WTC11 (cell line): ENCODE measurements around the gene EME2. TPM values are rescaled to one million over a fixed set of nuclear protein-coding genes. Genes with fewer than 3 reads are reported as not detected.

ENCODE experiments used
- ESRRA ChIP-seq: sonication (generic); formaldehyde crosslinking; IDR thresholded peaks from 2 replicates; pipeline ENCODE4 v1.8.1; 2022; ENCODE audit warnings: mild to moderate bottlenecking, missing genetic modification reagents, borderline replicate concordance
- FOXJ3 ChIP-seq: sonication (generic); formaldehyde crosslinking; IDR thresholded peaks from 2 replicates; pipeline ENCODE4 v1.9.0; 2021; ENCODE audit warnings: missing genetic modification reagents, mild to moderate bottlenecking, borderline replicate concordance
- GABPB1 ChIP-seq: sonication (generic); formaldehyde crosslinking; IDR thresholded peaks from 2 replicates; pipeline ENCODE4 v1.8.1; 2023; ENCODE audit warnings: mild to moderate bottlenecking, missing genetic modification reagents
- JAZF1 ChIP-seq: fragments of 250-450 bp; sonication (Bioruptor Pico); IDR thresholded peaks from 2 replicates; pipeline ENCODE4 v1.9.0; 2021; ENCODE audit warnings: moderate library complexity, mild to moderate bottlenecking, inconsistent platforms
- JUN ChIP-seq: sonication (generic); formaldehyde crosslinking; IDR thresholded peaks from 2 replicates; pipeline ENCODE4 v1.8.0; 2023; ENCODE audit warnings: mild to moderate bottlenecking, missing genetic modification reagents
- NR2C2 ChIP-seq: sonication (generic); formaldehyde crosslinking; IDR thresholded peaks from 2 replicates; pipeline ENCODE4 v1.8.0; 2022; ENCODE audit warnings: mild to moderate bottlenecking, missing genetic modification reagents
- OVOL2 ChIP-seq: fragments of 250-450 bp; sonication (Bioruptor Pico); IDR thresholded peaks from 2 replicates; pipeline ENCODE4 v1.9.0; 2021; ENCODE audit warnings: mild to moderate bottlenecking, borderline replicate concordance
- SMAD3 ChIP-seq: sonication (generic); formaldehyde crosslinking; IDR thresholded peaks from 2 replicates; pipeline ENCODE4 v1.8.0; 2022; ENCODE audit warnings: missing genetic modification reagents, mild to moderate bottlenecking, borderline replicate concordance
- ZBTB21 ChIP-seq: sonication (generic); formaldehyde crosslinking; IDR thresholded peaks from 2 replicates; pipeline ENCODE4 v1.8.1; 2023; ENCODE audit warnings: mild to moderate bottlenecking, missing genetic modification reagents, borderline replicate concordance
- ZNF317 ChIP-seq: sonication (generic); formaldehyde crosslinking; IDR thresholded peaks from 2 replicates; pipeline ENCODE4 v1.8.1; 2023; ENCODE audit warnings: low read depth, mild to moderate bottlenecking, moderate library complexity, missing genetic modification reagents, borderline replicate concordance
- ZNF416 ChIP-seq: fragments of 250-450 bp; sonication (Bioruptor Pico); IDR thresholded peaks from 2 replicates; pipeline ENCODE4 v1.9.0; 2021; ENCODE audit warnings: mild to moderate bottlenecking, inconsistent platforms
- ZNF671 ChIP-seq: fragments of 250-450 bp; sonication (Bioruptor Pico); IDR thresholded peaks from 2 replicates; pipeline ENCODE4 v1.8.0; 2021; ENCODE audit warnings: mild to moderate bottlenecking
- total RNA-seq: library from RNA; stranded (reverse); gene quantifications from 3 replicates; pipeline ENCODE4 v1.2.3, GENCODE V29; 2021
- TF ChIP-seq, protein P1 (sequence below): sonication (generic); formaldehyde crosslinking; IDR thresholded peaks from 2 replicates; pipeline ENCODE4 v1.8.1; 2022; ENCODE audit warnings: mild to moderate bottlenecking, moderate library complexity, missing genetic modification reagents
- TF ChIP-seq, protein P2 (sequence below): sonication (generic); formaldehyde crosslinking; IDR thresholded peaks from 2 replicates; pipeline ENCODE4 v1.8.1; 2023; ENCODE audit warnings: mild to moderate bottlenecking, missing genetic modification reagents, borderline replicate concordance
- TF ChIP-seq, protein P3 (sequence below): sonication (generic); formaldehyde crosslinking; conservative IDR thresholded peaks from 2 replicates; pipeline ENCODE4 v1.8.1; 2022; ENCODE audit warnings: mild to moderate bottlenecking, missing genetic modification reagents
- TF ChIP-seq, protein P4 (sequence below): sonication (generic); formaldehyde crosslinking; IDR thresholded peaks from 2 replicates; pipeline ENCODE4 v1.8.0; 2022; ENCODE audit warnings: mild to moderate bottlenecking, missing genetic modification reagents
- TF ChIP-seq, protein P5 (sequence below): sonication (generic); formaldehyde crosslinking; IDR thresholded peaks from 2 replicates; pipeline ENCODE4 v1.8.0; 2022; ENCODE audit warnings: missing genetic modification reagents

The EME2 gene
- total RNA-seq, 1 experiment from 2014 or later, result 23.2 TPM

DNA sequence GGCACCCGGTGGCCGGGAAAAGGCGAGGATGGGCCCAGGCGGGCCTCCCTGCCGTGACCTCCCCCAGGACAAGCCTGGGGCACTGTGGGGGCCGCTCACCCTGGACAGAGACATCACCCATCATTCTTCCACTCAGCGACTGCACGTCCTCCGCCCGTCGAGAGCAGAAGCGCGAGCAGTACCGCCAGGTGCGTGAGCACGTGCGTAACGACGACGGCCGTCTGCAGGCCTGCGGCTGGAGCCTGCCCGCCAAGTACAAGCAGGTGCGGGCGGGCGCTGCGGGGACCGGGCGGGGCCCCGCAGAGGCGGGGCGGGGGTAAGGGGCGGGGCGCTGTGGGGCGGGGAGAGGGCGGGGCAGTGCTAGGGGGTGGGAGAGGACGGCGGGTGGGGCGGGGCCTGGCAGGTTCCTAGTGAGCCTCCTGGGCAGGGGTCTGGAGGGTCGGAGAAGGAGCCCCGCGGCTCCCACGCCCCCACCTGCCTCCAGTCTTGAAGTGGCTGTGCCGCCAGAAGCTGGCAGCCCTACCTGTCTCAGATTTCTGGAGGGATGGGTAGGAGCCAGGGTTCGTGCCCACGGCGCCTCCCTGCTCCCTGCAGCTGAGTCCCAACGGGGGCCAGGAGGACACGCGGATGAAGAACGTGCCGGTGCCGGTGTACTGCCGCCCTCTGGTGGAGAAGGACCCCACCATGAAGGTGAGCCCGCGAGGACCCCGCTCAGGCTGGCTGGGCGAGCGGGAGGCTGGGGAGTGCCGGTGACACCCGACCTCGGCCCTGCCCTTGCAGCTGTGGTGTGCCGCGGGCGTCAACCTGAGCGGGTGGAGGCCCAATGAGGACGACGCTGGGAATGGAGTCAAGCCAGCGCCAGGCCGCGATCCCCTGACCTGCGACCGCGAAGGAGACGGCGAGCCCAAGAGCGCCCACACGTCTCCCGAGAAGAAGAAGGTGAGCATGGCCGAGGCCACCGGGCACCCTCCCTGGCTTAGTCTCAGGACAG lies 8.8 kb upstream of the EME2 start (continued):
- TF ChIP-seq, protein P1, sequence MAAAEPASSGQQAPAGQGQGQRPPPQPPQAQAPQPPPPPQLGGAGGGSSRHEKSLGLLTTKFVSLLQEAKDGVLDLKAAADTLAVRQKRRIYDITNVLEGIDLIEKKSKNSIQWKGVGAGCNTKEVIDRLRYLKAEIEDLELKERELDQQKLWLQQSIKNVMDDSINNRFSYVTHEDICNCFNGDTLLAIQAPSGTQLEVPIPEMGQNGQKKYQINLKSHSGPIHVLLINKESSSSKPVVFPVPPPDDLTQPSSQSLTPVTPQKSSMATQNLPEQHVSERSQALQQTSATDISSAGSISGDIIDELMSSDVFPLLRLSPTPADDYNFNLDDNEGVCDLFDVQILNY (CRISPR knock-in tag), result 0 out of 2 replicates have a peak, but pooled peaks have one; percentile 43
- no peak for TF ChIP-seq GABPB1 (CRISPR knock-in tag)
- TF ChIP-seq, protein P2, sequence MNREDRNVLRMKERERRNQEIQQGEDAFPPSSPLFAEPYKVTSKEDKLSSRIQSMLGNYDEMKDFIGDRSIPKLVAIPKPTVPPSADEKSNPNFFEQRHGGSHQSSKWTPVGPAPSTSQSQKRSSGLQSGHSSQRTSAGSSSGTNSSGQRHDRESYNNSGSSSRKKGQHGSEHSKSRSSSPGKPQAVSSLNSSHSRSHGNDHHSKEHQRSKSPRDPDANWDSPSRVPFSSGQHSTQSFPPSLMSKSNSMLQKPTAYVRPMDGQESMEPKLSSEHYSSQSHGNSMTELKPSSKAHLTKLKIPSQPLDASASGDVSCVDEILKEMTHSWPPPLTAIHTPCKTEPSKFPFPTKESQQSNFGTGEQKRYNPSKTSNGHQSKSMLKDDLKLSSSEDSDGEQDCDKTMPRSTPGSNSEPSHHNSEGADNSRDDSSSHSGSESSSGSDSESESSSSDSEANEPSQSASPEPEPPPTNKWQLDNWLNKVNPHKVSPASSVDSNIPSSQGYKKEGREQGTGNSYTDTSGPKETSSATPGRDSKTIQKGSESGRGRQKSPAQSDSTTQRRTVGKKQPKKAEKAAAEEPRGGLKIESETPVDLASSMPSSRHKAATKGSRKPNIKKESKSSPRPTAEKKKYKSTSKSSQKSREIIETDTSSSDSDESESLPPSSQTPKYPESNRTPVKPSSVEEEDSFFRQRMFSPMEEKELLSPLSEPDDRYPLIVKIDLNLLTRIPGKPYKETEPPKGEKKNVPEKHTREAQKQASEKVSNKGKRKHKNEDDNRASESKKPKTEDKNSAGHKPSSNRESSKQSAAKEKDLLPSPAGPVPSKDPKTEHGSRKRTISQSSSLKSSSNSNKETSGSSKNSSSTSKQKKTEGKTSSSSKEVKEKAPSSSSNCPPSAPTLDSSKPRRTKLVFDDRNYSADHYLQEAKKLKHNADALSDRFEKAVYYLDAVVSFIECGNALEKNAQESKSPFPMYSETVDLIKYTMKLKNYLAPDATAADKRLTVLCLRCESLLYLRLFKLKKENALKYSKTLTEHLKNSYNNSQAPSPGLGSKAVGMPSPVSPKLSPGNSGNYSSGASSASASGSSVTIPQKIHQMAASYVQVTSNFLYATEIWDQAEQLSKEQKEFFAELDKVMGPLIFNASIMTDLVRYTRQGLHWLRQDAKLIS (CRISPR knock-in tag), result peak; percentile 45; the same call in 1 of the 2 replicates
- TF ChIP-seq, protein P3, sequence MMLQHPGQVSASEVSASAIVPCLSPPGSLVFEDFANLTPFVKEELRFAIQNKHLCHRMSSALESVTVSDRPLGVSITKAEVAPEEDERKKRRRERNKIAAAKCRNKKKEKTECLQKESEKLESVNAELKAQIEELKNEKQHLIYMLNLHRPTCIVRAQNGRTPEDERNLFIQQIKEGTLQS (CRISPR knock-in tag), result 0 out of 2 replicates have a peak, but pooled peaks have one; percentile 42
- TF ChIP-seq, protein P4, sequence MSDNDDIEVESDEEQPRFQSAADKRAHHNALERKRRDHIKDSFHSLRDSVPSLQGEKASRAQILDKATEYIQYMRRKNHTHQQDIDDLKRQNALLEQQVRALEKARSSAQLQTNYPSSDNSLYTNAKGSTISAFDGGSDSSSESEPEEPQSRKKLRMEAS (CRISPR knock-in tag), result peak; percentile 96
- TF ChIP-seq ZBTB21 (CRISPR knock-in tag), result peak; percentile 89
- 0 out of 2 replicates have a peak, but pooled peaks have one; percentile 4 for TF ChIP-seq ZNF416
- TF ChIP-seq, protein P5, sequence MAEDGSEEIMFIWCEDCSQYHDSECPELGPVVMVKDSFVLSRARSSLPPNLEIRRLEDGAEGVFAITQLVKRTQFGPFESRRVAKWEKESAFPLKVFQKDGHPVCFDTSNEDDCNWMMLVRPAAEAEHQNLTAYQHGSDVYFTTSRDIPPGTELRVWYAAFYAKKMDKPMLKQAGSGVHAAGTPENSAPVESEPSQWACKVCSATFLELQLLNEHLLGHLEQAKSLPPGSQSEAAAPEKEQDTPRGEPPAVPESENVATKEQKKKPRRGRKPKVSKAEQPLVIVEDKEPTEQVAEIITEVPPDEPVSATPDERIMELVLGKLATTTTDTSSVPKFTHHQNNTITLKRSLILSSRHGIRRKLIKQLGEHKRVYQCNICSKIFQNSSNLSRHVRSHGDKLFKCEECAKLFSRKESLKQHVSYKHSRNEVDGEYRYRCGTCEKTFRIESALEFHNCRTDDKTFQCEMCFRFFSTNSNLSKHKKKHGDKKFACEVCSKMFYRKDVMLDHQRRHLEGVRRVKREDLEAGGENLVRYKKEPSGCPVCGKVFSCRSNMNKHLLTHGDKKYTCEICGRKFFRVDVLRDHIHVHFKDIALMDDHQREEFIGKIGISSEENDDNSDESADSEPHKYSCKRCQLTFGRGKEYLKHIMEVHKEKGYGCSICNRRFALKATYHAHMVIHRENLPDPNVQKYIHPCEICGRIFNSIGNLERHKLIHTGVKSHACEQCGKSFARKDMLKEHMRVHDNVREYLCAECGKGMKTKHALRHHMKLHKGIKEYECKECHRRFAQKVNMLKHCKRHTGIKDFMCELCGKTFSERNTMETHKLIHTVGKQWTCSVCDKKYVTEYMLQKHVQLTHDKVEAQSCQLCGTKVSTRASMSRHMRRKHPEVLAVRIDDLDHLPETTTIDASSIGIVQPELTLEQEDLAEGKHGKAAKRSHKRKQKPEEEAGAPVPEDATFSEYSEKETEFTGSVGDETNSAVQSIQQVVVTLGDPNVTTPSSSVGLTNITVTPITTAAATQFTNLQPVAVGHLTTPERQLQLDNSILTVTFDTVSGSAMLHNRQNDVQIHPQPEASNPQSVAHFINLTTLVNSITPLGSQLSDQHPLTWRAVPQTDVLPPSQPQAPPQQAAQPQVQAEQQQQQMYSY, result 0 out of 2 replicates have a peak, but pooled peaks have one; percentile 52
- TF ChIP-seq ESRRA (CRISPR knock-in tag), result peak; percentile 95; the same call in 1 of the 2 replicates
- TF ChIP-seq JAZF1 (CRISPR knock-in tag), result no peak
- TF ChIP-seq NR2C2, result peak; percentile 64; the same call in 1 of the 2 replicates
- TF ChIP-seq FOXJ3, result no peak
- TF ChIP-seq OVOL2, result no peak
- TF ChIP-seq JUN (CRISPR knock-in tag), result peak; percentile 37; the same call in 1 of the 2 replicates
- no peak for TF ChIP-seq ZNF317 (CRISPR knock-in tag)
- TF ChIP-seq ZNF671 (CRISPR knock-in tag), result no peak
- TF ChIP-seq SMAD3 (CRISPR knock-in tag), result peak; percentile 96
